Natural killer cell (primary cell): ENCODE results near the gene ZFAND2A. TPM values are rescaled to one million over a fixed set of nuclear protein-coding genes. Genes with fewer than 3 reads are reported as not detected.

ENCODE experiments used
- ATAC-seq, 3 donors: fragments of 150-1000 bp in 2 of 3; fragments of 200-7000 bp in 1 of 3; cut with Tn5 transposase; 1 replicate in 1 of 3; 2 replicates in 2 of 3; pipeline ENCODE4 v1.10.0; 2021; ENCODE audit warnings: mild to moderate bottlenecking in 2 of 3, moderate library complexity in 2 of 3
- DNase-seq, 2 donors: peaks; one replicate each; pipeline versions ENCODE4 v3.0.0 to v3.0.0-alpha.2; 2013 to 2021; ENCODE audit warnings: mixed read lengths in 1 of 2
- H3K27ac ChIP-seq: one replicate; pipeline ENCODE4 v1.5.1; 2013; ENCODE audit warnings: mild to moderate bottlenecking, low read length
- H3K27me3 ChIP-seq: one replicate; pipeline ENCODE4 v1.6.1; 2013; ENCODE audit warnings: low read length; ENCODE audit not compliant: control insufficient read depth, insufficient read depth
- H3K36me3 ChIP-seq: one replicate; pipeline ENCODE4 v1.6.1; 2013; ENCODE audit warnings: low read length; ENCODE audit not compliant: control insufficient read depth, insufficient read depth
- H3K4me1 ChIP-seq: one replicate; pipeline ENCODE4 v1.6.1; 2013; ENCODE audit warnings: low read length; ENCODE audit not compliant: control insufficient read depth, insufficient read depth
- H3K4me3 ChIP-seq: one replicate; pipeline ENCODE4 v1.5.1; 2013; ENCODE audit warnings: low read length
- H3K9me3 ChIP-seq: one replicate; pipeline ENCODE4 v1.6.1; 2013; ENCODE audit warnings: low read length; ENCODE audit not compliant: control insufficient read depth, insufficient read depth
- H3K27ac Mint-ChIP-seq, 2 donors: one replicate each; pipeline ENCODE4 v1.8.0; 2022; ENCODE audit warnings: mild to moderate bottlenecking in 2 of 2, mixed read lengths in 2 of 2, moderate library complexity in 1 of 2
- H3K27me3 Mint-ChIP-seq, 2 donors: one replicate each; pipeline ENCODE4 v1.8.0; 2022; ENCODE audit warnings: low read depth in 2 of 2, mixed read lengths in 2 of 2
- H3K36me3 Mint-ChIP-seq: one replicate; pipeline ENCODE4 v1.8.0; 2022; ENCODE audit warnings: mixed read lengths
- H3K4me1 Mint-ChIP-seq, 2 donors: one replicate each; pipeline ENCODE4 v1.8.0; 2022; ENCODE audit warnings: mixed read lengths in 2 of 2
- H3K4me3 Mint-ChIP-seq: one replicate; pipeline ENCODE4 v1.8.0; 2022; ENCODE audit warnings: mild to moderate bottlenecking, moderate library complexity, mixed read lengths
- H3K9me3 Mint-ChIP-seq, 2 donors: one replicate each; pipeline ENCODE4 v1.8.0; 2022; ENCODE audit warnings: mixed read lengths in 2 of 2
- WGBS: methylation state at CpG from one replicate; pipeline ENCODE4 v1.1.7; 2013; ENCODE audit warnings: missing lambda C conversion rate; ENCODE audit not compliant: insufficient coverage; 5-methylcytosine and 5-hydroxymethylcytosine counted together
- intact Hi-C: fragments of 100-400 bp; cut with micrococcal nuclease; formaldehyde crosslinking; loops from one replicate; pipeline ENCODE4 v1.14.2; 2022
- total RNA-seq, 4 donors: library from RNA; stranded (reverse); fragments of 120-200 nt in 1 of 4; gene quantifications; one replicate each; pipeline versions ENCODE4 v1.2.3 to v1.2.4, GENCODE V29; 2013 to 2022
- TF ChIP-seq, protein P1 (sequence below): fragments of 200-600 bp; IDR thresholded peaks from one replicate; pipeline ENCODE4 v1.8.0; 2022; ENCODE audit warnings: antibody characterized with exemption

The ZFAND2A gene
- total RNA-seq, 3 donors from 2014 or later (not counting 1 experiment from before 2014, with no cell fraction given): 99.1 to 122 (median 106) TPM

DNA sequence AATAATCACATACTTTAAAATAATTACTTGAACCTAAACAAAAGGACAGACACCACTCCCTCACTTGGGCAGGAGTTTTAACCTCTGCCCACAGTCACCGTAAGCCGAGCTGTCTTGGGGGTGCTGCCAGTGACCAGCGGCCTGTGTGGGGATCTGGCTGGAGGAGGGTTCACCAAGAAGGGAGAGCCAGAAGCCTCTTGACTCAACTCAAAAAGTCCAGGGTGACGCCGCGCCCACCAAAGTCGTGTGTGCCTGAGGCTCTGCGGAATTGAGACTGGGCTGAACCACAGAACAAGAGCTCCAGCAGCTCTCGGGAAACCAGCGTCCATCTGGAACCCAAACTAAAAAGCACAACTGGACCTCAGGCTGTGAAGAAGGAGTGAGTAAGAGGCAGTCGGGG, 35.8 kb downstream of the ZFAND2A start:
- no peaks in the 10 kb centered on the region for H3K9me3 Mint-ChIP-seq
- no peak overlapping the region for H3K27ac ChIP-seq
- no peaks in the 10 kb centered on the region for H3K27me3 ChIP-seq
- TF ChIP-seq, protein P1, sequence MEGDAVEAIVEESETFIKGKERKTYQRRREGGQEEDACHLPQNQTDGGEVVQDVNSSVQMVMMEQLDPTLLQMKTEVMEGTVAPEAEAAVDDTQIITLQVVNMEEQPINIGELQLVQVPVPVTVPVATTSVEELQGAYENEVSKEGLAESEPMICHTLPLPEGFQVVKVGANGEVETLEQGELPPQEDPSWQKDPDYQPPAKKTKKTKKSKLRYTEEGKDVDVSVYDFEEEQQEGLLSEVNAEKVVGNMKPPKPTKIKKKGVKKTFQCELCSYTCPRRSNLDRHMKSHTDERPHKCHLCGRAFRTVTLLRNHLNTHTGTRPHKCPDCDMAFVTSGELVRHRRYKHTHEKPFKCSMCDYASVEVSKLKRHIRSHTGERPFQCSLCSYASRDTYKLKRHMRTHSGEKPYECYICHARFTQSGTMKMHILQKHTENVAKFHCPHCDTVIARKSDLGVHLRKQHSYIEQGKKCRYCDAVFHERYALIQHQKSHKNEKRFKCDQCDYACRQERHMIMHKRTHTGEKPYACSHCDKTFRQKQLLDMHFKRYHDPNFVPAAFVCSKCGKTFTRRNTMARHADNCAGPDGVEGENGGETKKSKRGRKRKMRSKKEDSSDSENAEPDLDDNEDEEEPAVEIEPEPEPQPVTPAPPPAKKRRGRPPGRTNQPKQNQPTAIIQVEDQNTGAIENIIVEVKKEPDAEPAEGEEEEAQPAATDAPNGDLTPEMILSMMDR: no peak
- H3K4me1 Mint-ChIP-seq: no peaks in the 10 kb centered on the region
- no peaks in the 10 kb centered on the region for H3K27me3 Mint-ChIP-seq
- H3K36me3 ChIP-seq: peaks cover 4% of the 10 kb centered on the region
- no peak overlapping the region for H3K4me3 Mint-ChIP-seq
- no peaks in the 10 kb centered on the region for H3K4me1 ChIP-seq
- WGBS: 98% methylated on average over 10 of the region's 11 CpGs
- no peak for ATAC-seq
- no peaks in the 10 kb centered on the region for H3K9me3 ChIP-seq
- no peaks in the 10 kb centered on the region for H3K36me3 Mint-ChIP-seq
- no peak overlapping the region for H3K4me3 ChIP-seq
- no peak overlapping the region for H3K27ac Mint-ChIP-seq
- DNase-seq: no peak
- intact Hi-C loops: no loop called here

DNA sequence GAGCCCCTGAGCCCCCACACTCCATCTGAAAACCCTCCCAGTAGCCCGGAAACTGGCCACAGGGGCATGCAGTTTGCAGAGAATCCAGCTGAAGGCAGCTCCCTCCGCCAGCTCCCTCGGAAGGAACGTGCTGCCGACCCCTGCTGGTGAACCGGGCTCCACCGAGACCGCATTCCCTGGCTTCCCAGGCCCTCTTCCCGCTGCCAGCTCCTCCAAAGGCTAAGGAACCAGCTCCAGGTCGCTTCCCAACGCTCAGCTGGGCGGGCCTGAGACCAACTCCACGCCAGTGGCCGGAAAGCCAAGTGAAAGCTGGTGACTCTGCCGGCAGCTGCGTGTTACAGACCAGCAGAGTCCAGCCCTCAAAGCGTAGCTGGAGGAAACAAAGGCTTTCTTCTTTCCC, 36.3 kb downstream of the ZFAND2A start:
- Mint-ChIP-seq H3K9me3 (no peaks in the 10 kb centered on the region), H3K36me3 (no peaks in the 10 kb centered on the region), H3K27ac (no peak overlapping the region), H3K4me3 (no peak overlapping the region), H3K4me1 (no peaks in the 10 kb centered on the region), H3K27me3 (no peaks in the 10 kb centered on the region)
- H3K4me1 ChIP-seq: no peaks in the 10 kb centered on the region
- WGBS: 91% methylated on average over 17 of the region's 17 CpGs
- no peaks in the 10 kb centered on the region for H3K27me3 ChIP-seq
- DNase-seq (no peak), ATAC-seq (no peak)
- no peak overlapping the region for H3K4me3 ChIP-seq
- intact Hi-C loops: no loop called here
- H3K36me3 ChIP-seq: peaks cover 4% of the 10 kb centered on the region
- H3K9me3 ChIP-seq: no peaks in the 10 kb centered on the region
- H3K27ac ChIP-seq: no peak overlapping the region
- TF ChIP-seq, protein P1: no peak

DNA sequence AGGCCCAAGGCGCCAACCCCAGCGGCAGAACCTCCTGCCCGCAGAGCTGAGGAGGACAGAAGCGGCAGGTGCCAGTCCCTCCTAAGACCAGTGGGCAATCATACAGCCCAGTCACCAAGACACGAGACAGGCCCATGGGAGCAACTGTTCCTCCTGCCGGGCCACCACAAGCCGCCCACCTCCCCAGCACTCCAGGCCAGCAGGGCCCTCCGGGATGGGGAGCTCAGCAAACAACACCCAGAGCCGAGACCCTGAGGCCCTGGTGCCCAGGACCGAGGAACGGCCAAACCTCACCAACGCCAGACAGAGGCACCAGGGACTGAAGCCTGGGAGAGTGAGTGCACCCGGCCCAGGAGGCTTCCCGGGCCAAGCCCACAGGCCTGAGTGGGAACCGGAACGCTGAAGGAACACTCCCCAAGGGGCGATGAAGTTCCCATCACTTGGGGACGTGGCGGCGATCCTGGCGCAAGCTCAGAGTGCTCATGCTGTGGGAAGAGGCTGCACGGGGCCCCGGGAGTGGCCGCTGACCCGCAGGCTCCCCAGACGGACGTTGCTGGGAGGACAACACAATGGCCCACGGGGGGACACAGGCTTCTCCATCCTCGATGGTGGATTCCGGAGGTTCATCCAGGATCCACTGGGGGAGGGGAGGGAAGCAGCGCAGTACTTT, 37.0 kb downstream of the ZFAND2A start:
- Mint-ChIP-seq H3K27ac (no peak overlapping the region), H3K4me3 (no peak overlapping the region), H3K4me1 (peaks cover 0 to 2% of the 10 kb centered on the region in 2 donors), H3K27me3 (no peaks in the 10 kb centered on the region), H3K9me3 (no peaks in the 10 kb centered on the region), H3K36me3 (no peaks in the 10 kb centered on the region)
- no peak for ATAC-seq
- intact Hi-C loops: no loop called here
- DNase-seq: no peak
- 85% methylated on average over 31 of the region's 31 CpGs for WGBS
- Histone ChIP-seq H3K27me3 (no peaks in the 10 kb centered on the region), H3K36me3 (peaks cover 4% of the 10 kb centered on the region), H3K27ac (no peak overlapping the region), H3K4me3 (no peak overlapping the region), H3K4me1 (no peaks in the 10 kb centered on the region), H3K9me3 (no peaks in the 10 kb centered on the region)
- TF ChIP-seq, protein P1: no peak
